OCI-LY7 (cell line): Measurements from ENCODE around the gene SRGAP3. TPM values are rescaled to one million over a fixed set of nuclear protein-coding genes. Genes with fewer than 3 reads are reported as not detected.

ENCODE experiments used
- BruUV-seq: library from RNA; stranded (reverse); fragments of 400-500 nt; replicated peaks from 2 replicates; lab custom pipeline; 2021; lab: Mats Ljungman, UMichigan
- CTCF ChIA-PET: fragments of 300-600 bp; sonication (Branson Sonifier 250); formaldehyde crosslinking; loops from one replicate; lab custom pipeline; 2022; ENCODE audit warnings: antibody characterized with exemption; ENCODE audit not compliant: unreplicated experiment; lab: Charles Lee
- POLR2A ChIA-PET: fragments of 300-600 bp; sonication (Branson Sonifier 250); formaldehyde crosslinking; loops from one replicate; lab custom pipeline; 2022; ENCODE audit warnings: antibody characterized with exemption; lab: Charles Lee
- DNase-seq: peaks from one replicate; pipeline ENCODE4 v3.0.0-alpha.2; 2015; ENCODE audit warnings: low spot score
- H2AFZ ChIP-seq: fragments of 200-600 bp; sonication (generic), shearing (Covaris generic); 2 replicates; pipeline ENCODE4 v1.6.1; 2014; ENCODE audit warnings: mild to moderate bottlenecking, antibody characterized with exemption, low read length, moderate library complexity
- H3K27ac ChIP-seq: fragments of 200-600 bp; sonication (generic); 2 replicates; pipeline ENCODE4 v1.5.1; 2014; ENCODE audit warnings: mixed run types, low read depth, mild to moderate bottlenecking, moderate library complexity, low read length, inconsistent platforms; ENCODE audit not compliant: poor library complexity, severe bottlenecking
- H3K36me3 ChIP-seq: fragments of 200-600 bp; sonication (generic); 2 replicates; pipeline ENCODE4 v1.6.1; 2014; ENCODE audit warnings: mild to moderate bottlenecking, antibody characterized with exemption, low read length, moderate library complexity, mixed read lengths; ENCODE audit not compliant: insufficient read depth
- H3K4me1 ChIP-seq: fragments of 200-600 bp; sonication (generic); 2 replicates; pipeline ENCODE4 v1.5.1; 2014; ENCODE audit warnings: mild to moderate bottlenecking, low read length; ENCODE audit not compliant: insufficient read depth, poor library complexity, severe bottlenecking
- H3K4me2 ChIP-seq: fragments of 200-600 bp; sonication (generic); 2 replicates; pipeline ENCODE4 v1.6.1; 2014; ENCODE audit warnings: mild to moderate bottlenecking, low read length
- H3K4me3 ChIP-seq: fragments of 200-600 bp; sonication (generic); 2 replicates; pipeline ENCODE4 v1.5.1; 2014; ENCODE audit warnings: mild to moderate bottlenecking, low read depth, low read length; ENCODE audit not compliant: poor library complexity, severe bottlenecking
- H3K79me2 ChIP-seq: fragments of 200-600 bp; sonication (generic); 2 replicates; pipeline ENCODE4 v1.6.1; 2016; ENCODE audit warnings: low read depth, mild to moderate bottlenecking, low read length, moderate library complexity, mixed read lengths; ENCODE audit not compliant: insufficient read depth
- H3K9me2 ChIP-seq: fragments of 200-600 bp; sonication (generic); 2 replicates; pipeline ENCODE4 v1.6.1; 2016; ENCODE audit warnings: mild to moderate bottlenecking, low read length, mixed read lengths; ENCODE audit not compliant: insufficient read depth
- H3K9me3 ChIP-seq: fragments of 200-600 bp; sonication (generic); 2 replicates; pipeline ENCODE4 v1.6.1; 2014; ENCODE audit warnings: mild to moderate bottlenecking, mixed run types, low read length, mixed read lengths
- H4K20me1 ChIP-seq: fragments of 200-600 bp; sonication (generic); 2 replicates; pipeline ENCODE4 v1.6.1; 2014; ENCODE audit warnings: mild to moderate bottlenecking, antibody characterized with exemption, low read length, moderate library complexity, mixed read lengths; ENCODE audit not compliant: insufficient read depth
- EZH2phosphoT487 ChIP-seq: fragments of 200-600 bp; sonication (generic); IDR thresholded peaks from 2 replicates; pipeline ENCODE4 v1.6.1; 2018; ENCODE audit warnings: low read depth, borderline replicate concordance, mild to moderate bottlenecking, mixed run types, antibody characterized with exemption, low read length, moderate library complexity, mixed read lengths
- intact Hi-C: fragments of 100-400 bp; cut with micrococcal nuclease; formaldehyde crosslinking; loops from one replicate; pipeline ENCODE4 v1.10.0; 2022; ENCODE audit not compliant: unreplicated experiment
- total RNA-seq, 2 experiments: library from RNA; depleted of rRNA in 1 of 2; stranded (reverse); fragments of >200 nt in 1 of 2; shearing (Covaris generic) in 1 of 2; gene quantifications; 2 replicates each; pipeline ENCODE4 v1.2.3, GENCODE V29; 2014 to 2022
- TF ChIP-seq, protein P1 (sequence below): fragments of 200-600 bp; sonication (generic); conservative IDR thresholded peaks from 2 replicates; pipeline ENCODE4 v1.5.1; 2014; ENCODE audit warnings: mild to moderate bottlenecking, antibody characterized with exemption, low read length, moderate library complexity, mixed read lengths

SRGAP3 gene
- total RNA-seq, 2 experiments from 2014 or later = 1.5 to 1.7 TPM

DNA sequence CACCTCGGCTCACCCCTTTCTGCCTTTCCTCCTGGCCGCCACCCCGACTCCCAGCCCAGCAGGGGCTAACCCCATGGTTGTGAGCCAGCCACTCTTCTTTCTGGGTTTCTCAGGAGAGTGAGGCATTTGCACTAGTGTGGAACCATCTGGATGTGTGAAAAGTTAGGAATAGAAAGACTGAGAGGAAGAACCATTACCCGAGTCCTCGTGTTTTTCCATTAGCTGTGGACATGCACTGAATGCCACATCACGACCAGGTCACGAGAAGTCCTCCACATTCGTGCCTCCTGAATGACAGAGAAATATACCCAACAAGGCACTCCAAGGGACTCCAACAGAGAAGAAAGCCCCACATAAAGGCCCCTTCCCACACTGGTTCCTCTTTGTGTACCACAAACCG is 268.1 kb downstream of the SRGAP3 start:
- no peak for DNase-seq
- intact Hi-C loops = no loop called here
- CTCF ChIA-PET = no interaction called here
- no peaks in the 10 kb centered on the region for H3K9me3 ChIP-seq
- BruUV-seq = no TSS peak
- H3K79me2 ChIP-seq = no peaks in the 10 kb centered on the region
- TF ChIP-seq, protein P1, sequence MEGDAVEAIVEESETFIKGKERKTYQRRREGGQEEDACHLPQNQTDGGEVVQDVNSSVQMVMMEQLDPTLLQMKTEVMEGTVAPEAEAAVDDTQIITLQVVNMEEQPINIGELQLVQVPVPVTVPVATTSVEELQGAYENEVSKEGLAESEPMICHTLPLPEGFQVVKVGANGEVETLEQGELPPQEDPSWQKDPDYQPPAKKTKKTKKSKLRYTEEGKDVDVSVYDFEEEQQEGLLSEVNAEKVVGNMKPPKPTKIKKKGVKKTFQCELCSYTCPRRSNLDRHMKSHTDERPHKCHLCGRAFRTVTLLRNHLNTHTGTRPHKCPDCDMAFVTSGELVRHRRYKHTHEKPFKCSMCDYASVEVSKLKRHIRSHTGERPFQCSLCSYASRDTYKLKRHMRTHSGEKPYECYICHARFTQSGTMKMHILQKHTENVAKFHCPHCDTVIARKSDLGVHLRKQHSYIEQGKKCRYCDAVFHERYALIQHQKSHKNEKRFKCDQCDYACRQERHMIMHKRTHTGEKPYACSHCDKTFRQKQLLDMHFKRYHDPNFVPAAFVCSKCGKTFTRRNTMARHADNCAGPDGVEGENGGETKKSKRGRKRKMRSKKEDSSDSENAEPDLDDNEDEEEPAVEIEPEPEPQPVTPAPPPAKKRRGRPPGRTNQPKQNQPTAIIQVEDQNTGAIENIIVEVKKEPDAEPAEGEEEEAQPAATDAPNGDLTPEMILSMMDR = no peak
- TF ChIP-seq EZH2phosphoT487 = no peak
- H3K36me3 ChIP-seq = no peaks in the 10 kb centered on the region
- H2AFZ ChIP-seq = no peak overlapping the region
- no peaks in the 10 kb centered on the region for H3K4me1 ChIP-seq
- no peaks in the 10 kb centered on the region for H4K20me1 ChIP-seq
- POLR2A ChIA-PET = no interaction called here
- H3K4me2 ChIP-seq = no peak overlapping the region
- H3K9me2 ChIP-seq = no peaks in the 10 kb centered on the region
- H3K27ac ChIP-seq = no peak overlapping the region
- H3K4me3 ChIP-seq = no peak overlapping the region

DNA sequence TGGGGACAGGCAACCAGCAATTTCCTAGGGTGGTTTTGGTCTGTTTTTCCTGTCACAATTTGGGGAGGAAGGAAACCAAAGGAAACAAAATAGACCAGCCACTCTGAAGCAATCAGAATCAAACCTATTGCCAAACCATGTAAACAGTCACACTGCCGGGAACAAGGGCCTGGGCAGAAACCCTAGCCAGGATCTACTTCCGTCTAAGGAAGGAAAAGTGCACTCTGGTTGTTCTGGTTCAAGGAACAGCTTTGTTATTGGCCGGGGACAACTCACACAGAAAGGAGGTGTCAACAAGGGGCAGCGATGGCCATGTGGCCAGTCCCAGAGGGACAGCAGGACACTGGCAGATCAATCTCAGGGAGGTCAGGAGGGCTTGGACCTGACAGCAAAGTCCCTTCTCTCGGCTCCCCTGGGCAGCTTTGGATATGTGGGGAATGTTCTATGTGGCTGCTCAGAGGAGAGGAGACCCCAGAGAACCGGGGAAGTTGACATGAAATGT is 268.6 kb downstream of the SRGAP3 start:
- Histone ChIP-seq H3K9me2 (no peaks in the 10 kb centered on the region), H3K36me3 (no peaks in the 10 kb centered on the region), H3K4me2 (no peak overlapping the region), H3K9me3 (no peaks in the 10 kb centered on the region), H3K27ac (no peak overlapping the region), H4K20me1 (no peaks in the 10 kb centered on the region), H2AFZ (no peak overlapping the region), H3K4me3 (no peak overlapping the region), H3K79me2 (no peaks in the 10 kb centered on the region), H3K4me1 (no peaks in the 10 kb centered on the region)
- ChIA-PET POLR2A (no interaction called here), CTCF (no interaction called here)
- intact Hi-C loops = no loop called here
- no peak for DNase-seq
- TF ChIP-seq, protein P1 = no peak
- no peak for TF ChIP-seq EZH2phosphoT487
- no TSS peak for BruUV-seq

DNA sequence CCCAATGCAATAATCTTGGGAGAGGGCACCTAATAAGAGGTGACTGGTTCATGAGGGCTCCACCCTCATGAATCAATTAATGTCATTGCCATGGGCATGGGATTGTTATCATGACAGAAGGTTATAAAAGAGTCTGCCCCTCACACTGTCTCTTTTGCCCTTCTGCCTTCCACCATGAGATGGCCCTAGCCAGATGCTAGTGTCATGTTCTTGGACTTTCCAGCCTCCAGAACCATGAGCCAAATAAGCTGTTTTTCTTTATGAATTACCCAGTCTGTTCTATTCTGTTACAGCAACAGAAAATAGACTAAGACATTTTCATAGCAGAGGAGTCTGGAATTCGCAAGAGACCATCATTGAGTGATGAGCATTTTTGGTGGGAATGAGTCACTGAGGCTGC is 270.2 kb downstream of the SRGAP3 start:
- Histone ChIP-seq H3K79me2 (no peaks in the 10 kb centered on the region), H3K4me1 (no peaks in the 10 kb centered on the region), H3K9me2 (no peaks in the 10 kb centered on the region), H3K9me3 (no peaks in the 10 kb centered on the region), H3K4me3 (no peak overlapping the region), H3K4me2 (no peak overlapping the region), H4K20me1 (no peaks in the 10 kb centered on the region), H3K36me3 (no peaks in the 10 kb centered on the region), H3K27ac (no peak overlapping the region), H2AFZ (no peak overlapping the region)
- intact Hi-C loops = no loop called here
- no TSS peak for BruUV-seq
- POLR2A ChIA-PET = no interaction called here
- TF ChIP-seq, protein P1 = no peak
- TF ChIP-seq EZH2phosphoT487 = no peak
- CTCF ChIA-PET = no interaction called here
- DNase-seq = no peak
